COLO668 (cell line): Measurements from ENCODE around the gene OR4A47.
"Not testable (repeated sequence)": the region's sequence is repeated elsewhere in the genome, so short reads cannot be mapped to it uniquely, and the experiment has no call there.

Experiments
- DNase-seq: peaks from one replicate; lab custom pipeline; 2025; ENCODE audit not compliant: unreplicated experiment; lab: John Stamatoyannopoulos, UW

OR4A47 gene, protein sequence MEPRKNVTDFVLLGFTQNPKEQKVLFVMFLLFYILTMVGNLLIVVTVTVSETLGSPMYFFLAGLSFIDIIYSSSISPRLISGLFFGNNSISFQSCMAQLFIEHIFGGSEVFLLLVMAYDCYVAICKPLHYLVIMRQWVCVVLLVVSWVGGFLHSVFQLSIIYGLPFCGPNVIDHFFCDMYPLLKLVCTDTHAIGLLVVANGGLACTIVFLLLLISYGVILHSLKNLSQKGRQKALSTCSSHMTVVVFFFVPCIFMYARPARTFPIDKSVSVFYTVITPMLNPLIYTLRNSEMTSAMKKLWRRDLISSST

DNA sequence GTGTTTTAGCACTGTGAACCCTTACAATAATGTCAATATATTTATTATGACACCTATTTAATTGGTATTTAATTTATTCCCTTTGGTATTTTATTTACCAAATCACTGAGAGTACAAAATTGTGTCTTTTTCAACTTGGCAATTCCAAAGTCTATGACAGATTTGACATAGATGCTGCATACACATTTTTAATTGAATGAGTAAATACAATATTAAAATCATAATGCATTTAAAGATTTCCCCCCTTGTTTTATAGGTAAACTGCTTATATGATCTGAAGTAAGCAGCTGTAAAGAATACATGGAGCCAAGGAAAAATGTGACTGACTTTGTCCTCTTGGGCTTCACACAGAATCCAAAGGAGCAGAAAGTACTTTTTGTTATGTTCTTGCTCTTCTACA, at the start of gene OR4A47:
Gene OR4A47 (plus strand): TSS at position 301 of the 400 bp plus-strand sequence. CDS start 0 bp downstream, at position 301.
- DNase-seq, result not testable (repeated sequence)

DNA sequence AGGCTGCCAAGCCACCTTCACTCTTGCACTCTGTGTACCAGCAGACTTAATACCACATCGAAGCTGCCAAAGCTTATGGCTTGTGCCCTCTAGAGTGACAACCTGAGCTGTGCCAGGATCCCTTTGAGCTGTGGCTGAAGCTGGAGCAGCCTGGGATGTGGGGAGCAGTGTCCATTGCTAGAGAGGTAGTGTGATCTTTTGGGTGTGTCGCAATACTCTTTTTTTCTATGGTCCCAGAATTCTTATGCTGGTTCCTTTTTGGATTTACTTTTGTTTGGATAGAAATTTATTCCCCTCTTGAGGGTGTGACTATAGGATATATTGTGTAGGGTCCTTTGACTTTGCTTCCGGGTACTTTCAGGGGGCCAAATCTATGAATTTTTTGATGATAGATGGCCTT, 32.7 kb upstream of the OR4A47 start:
- DNase-seq, result not testable (repeated sequence)

DNA sequence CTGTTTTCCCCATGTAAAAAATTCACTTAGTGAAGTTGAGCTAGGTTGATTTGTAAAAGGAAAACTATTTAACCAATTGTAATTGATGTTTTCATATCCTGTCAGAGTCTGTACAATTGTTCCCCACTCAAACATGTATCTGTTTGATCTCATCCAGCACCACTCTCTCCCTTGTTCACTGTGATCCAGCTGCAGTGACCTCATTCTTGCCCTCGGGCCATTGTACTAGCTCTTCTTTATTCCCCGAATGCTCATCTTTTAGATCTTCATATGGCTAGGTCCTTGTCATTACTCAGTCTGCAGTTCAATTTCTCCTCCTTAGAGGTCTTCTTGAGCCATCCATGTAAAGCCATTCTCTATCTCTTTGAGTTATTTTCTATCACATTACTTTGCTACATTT, 14.6 kb upstream of the OR4A47 start:
- DNase-seq, result peak; percentile 41

DNA sequence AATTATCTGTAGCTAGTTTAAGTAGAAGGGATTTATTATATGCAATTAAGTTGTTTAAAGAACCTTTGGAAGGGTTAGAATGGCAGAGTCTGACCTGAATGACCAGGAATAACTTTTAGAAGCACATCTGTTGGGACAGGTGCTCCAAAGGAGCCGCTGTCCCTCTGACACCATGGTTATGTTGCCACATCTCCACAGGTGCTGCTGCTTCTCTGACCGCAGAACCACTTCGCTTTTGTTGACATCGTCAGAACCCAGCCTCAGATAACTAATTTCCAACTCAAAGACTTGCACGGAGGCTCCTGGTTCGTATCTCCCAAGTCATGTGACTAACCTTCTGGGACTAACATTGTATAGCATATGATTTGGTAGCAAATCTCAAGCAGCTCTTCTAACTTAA, 13.9 kb upstream of the OR4A47 start:
- DNase-seq, result peak; percentile 32

DNA sequence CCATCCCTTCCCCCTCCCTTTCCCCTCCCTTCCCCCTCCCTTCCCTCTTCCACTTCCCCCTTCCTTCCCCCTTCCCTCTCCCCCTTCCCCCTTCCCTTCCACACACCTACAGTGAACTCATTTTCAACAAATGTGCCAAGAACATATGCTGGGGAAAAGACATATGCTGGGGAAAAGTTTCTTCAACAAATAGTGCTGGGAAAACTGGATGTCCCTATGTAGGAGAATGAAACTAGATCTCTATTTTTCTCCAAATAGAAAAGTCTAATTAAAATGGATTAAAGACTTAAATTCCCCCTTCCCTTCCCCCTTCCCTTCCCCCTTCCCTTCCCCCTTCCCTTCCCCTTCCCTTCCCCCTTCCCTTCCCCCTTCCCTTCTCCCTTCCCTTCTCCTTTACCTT, 17.6 kb downstream of the OR4A47 start:
- not testable (repeated sequence) for DNase-seq

DNA sequence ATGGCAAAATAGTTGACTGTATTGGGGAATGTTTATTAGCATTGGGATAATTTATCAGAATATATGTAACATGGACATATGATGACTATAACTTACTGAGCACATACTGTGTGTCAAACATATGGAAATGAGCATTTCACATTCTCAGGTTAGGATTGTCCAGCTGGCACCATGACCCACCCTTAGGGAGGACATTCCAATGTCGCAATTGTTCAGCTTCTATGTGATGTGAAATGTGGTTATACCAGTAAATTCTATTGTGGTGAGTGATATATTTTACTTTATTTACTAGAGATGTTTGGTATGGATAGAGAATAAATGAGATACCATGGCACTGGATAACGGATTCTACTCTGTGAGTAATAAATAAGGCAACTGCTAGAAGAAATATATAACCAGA, 50.4 kb downstream of the OR4A47 start:
- DNase-seq, result no peak
